Stimulated activated CD4-positive, alpha-beta T cell treated with anti-CD3 and anti-CD28 coated beads, Interleukin-12 subunit alpha, Interleukin-12 subunit beta, amount 100 ng/mL, for 4 hours (primary cell): Measurements from ENCODE around the gene TAF8.

ENCODE experiments used
- DNase-seq: peaks from one replicate; pipeline ENCODE4 v3.0.0-alpha.2; 2020

TAF8 gene

DNA sequence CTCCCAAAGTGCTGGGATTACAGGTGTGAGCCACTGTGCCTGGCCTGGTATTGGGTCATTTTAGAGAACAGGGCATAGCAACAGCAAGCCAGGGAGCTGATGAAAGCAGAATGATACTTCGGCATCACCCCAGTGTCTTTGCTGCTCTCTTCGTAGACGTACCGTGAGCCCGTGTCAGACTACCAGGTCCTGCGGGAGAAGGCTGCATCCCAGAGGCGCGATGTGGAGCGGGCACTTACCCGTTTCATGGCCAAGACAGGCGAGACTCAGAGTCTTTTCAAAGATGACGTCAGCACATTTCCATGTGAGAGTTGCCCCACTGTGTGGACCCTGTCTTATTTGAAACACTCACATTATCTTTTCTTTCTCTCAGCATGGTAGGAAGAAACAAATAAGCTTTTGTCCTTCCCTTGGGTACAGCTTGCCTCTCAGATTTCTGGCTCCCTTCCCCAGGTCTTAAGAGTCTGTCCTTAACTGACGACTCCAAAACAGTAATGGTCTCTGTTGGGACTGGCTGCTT, 15.9 kb downstream of the TAF8 start:
- DNase-seq, result no peak

GRCh38 chr6:42068173-42068572, 17.8 kb downstream of the TAF8 start:
- no peak for DNase-seq

- DNase-seq, result no peak
Measured at GRCh38 chr6:42068872-42069522, 18.7 kb downstream of the TAF8 start.

DNA sequence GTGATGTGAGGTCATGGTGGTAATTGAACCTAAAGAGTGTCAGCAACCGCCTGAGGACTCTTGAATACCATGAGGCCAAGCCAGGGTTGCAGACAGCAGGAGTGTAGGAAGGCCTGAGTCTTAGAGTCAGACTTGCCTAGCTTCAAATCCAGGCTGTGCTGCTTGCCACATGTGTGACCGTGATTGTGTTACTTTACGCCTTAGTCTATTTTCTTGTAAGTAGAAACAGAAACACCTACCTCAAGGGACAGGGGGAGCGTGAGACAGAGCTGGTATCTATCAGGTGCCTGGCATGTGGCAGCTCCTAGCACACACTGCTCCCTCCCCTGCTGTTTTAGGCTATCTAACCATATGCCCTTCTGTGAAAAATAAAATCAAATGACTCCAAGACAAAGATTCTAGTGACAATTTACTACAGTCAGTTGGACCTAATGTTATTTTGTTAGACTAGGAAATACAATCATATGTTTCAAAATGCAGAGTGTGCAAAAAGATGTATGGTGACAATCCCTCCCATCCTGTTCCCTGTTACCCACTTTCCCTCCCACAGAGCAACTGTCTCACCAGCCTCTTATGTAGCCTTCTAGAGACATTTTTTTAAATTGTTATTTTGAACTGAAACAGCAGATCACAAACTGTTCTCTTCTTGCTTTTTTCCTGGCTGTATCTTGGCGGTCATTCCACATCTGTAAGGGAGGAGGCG, 21.7 kb downstream of the TAF8 start:
- DNase-seq, result no peak

DNA sequence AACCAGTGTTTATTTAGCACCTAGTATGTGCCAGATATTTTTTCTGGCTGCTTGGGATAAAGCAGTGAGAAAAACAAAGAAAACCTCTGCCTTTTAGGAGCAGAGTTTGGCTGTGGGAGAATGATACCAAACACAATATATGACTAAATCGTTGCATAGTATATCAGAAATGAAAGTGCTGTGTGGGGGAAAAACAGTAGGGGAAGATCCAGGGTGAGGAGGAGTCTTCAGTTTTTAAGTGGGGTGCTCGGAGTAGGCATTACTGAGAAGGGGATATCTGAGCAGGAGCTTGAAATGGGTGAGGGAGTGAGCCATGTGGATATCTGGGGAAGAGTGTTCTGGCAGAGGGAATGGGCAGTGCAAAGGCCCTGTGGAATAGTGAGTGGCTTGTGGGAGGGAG, 23.0 kb downstream of the TAF8 start:
- DNase-seq, result no peak

DNA sequence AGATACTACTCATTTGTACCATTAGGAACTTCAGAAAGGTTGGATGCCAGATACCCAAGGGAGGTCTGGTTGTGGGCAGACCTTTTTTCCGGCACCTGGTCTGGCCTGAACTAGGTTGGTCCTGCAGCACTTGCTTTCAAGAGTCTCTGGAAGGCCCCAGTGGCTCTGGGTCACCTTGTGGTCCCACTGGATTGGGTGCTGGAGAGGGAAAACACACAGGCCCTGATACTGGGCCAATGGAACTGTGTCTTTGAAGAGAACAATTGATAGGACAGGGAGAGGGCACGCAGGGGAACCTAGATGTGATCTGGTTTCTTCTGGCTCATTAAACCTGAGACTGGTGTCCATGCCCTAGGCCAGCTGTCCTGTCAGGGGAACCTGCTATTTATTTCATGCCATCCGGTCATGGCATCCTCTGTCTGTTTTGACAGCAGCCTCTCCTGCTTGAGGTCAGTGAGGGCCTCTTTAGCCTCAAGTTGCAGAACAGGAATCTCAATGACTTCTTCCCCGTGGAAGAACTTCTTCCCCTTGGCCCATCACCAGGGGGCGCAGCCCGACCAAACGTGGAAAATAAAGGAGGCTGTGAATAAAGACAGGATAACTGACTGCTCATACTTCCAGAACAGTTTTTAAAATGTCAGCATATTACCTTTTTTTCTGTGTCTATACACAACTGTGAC, 25.0 kb downstream of the TAF8 start:
- DNase-seq, result peak; percentile 56

DNA sequence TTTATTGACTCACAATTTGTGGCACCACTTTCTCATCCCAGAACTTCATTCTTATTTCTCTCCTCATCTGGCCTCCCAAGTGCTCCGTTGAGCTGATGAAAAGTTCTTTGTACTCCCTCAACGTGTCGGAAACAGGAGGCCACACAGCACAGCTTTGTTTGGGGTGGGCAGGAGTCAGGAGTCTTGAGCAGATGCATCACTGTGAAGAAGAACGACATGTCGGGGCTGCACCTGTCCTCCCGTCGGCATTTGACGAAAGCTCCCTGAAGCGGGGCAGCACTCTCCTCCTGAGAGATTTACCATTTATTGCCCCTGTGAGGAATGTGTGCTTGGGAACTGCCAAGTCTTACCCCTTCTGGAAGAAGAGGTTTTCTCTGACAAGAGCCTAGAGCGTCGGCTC, 28.1 kb downstream of the TAF8 start:
- DNase-seq, result no peak

DNA sequence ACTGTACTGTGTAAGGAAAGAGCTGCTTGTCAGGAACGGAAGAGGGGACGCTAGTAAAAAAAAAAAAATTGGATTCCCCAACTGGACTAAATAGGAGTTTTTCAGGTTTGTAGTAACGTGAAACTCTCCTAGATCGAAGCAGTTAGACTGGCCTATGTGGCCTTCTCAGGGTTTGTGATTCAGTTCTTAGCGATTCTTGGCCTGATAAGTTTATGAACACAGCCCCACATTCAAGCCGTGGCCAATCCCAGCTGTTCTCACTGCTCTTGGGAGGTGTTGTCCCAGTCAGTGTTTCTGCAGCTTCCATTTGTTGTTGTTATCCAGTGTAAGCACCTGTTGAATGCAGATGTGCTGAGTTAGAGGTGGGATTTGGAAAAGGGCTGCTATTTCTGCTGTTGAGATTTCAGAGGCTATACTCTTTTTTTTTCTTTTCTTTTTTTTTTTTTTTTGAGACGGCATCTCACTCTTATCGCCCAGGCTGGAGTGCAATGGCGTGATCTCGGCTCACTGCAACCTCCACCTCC, 29.7 kb downstream of the TAF8 start:
- no peak for DNase-seq

- no peak for DNase-seq
Measured at GRCh38 chr6:42083530-42083929, 33.2 kb downstream of the TAF8 start.

- DNase-seq, result no peak
Measured at GRCh38 chr6:42084889-42085288, 34.6 kb downstream of the TAF8 start.

GRCh38 chr6:42086046-42087035, 36.0 kb downstream of the TAF8 start:
- DNase-seq, result no peak

- no peak for DNase-seq
Measured at GRCh38 chr6:42088101-42088591, 37.8 kb downstream of the TAF8 start.

GRCh38 chr6:42090819-42091717, 40.7 kb downstream of the TAF8 start:
- DNase-seq, result no peak

- DNase-seq, result no peak
Measured at GRCh38 chr6:42091718-42092023, 41.3 kb downstream of the TAF8 start.

DNA sequence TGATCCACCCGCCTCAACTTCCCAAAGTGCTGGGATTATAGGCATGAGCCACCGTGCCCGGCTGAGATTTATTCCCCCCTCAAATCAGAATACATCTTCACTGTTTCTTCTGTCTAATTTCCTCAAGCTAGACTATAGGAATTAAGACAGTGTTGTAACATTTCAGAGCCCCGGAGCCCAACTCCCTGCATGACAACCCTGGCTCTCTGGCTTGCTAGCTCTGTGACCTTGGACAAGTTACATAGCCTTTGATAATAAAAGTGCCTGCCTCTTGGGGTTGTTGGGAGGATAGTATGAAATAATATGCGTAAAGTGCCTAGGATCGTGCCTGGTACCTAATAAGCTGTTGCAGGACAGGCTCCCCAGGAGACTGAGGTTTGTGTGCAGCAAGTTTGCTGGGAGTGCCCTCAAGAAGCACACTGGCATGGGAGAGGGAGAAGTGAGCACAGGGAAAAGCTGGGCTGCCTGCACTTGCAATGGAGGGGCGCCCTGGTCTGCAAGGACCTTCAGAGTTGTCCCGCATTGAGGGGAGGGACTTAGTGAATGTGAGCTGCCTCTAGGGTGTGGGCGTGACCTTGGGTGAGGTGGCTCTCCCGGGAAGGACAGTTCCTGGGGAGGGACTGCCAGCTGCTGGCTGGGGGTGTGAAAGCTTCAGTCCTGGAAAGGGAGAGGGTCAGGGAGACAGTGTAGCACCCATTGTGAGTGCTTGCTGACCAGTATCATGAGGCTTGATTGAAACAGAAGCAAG, 43.4 kb downstream of the TAF8 start:
- no peak for DNase-seq

DNA sequence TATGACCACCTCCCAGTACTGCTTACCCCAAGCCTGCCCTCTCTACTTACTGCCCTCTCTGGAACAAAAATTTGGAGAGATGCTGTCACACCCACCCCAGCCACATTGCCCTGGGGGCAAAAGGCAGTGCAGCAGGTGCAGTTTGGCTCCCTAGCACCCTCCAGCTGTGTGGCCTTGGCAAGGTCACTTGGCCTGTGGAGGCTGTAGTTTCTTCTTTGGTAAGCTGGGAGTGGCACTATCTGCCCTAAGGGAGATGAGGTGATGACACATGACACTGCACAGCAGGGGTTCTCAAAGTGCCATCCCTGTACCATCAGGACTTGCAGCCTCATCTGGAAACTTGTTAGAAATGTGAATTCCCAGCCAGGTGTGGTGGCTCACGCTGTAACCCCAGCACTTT, 44.8 kb downstream of the TAF8 start:
- DNase-seq, result no peak

GRCh38 chr6:42095776-42096541, 45.6 kb downstream of the TAF8 start:
- no peak for DNase-seq

- DNase-seq, result no peak
Measured at GRCh38 chr6:42099340-42100028, 49.2 kb downstream of the TAF8 start.
